H1 (cell line): ENCODE data around the gene MRPL45. TPM values are rescaled to one million over a fixed set of nuclear protein-coding genes. Genes with fewer than 3 reads are reported as not detected.

Experiments
- CTCF ChIA-PET: fragments of 300-600 bp; sonication (Branson Sonifier 250); formaldehyde crosslinking; loops from one replicate; lab custom pipeline; 2021; ENCODE audit not compliant: partially characterized antibody; lab: Charles Lee
- POLR2A ChIA-PET: fragments of 300-600 bp; sonication (Branson Sonifier 250); formaldehyde crosslinking; loops from one replicate; lab custom pipeline; 2021; ENCODE audit warnings: inconsistent platforms; ENCODE audit not compliant: partially characterized antibody; lab: Charles Lee
- DNase-seq, 2 experiments: peaks; one replicate each; pipeline versions ENCODE4 v3.0.0 to v3.0.0-alpha.2; 2010 to 2022; ENCODE audit warnings: low spot score in 2 of 2, low read depth in 1 of 2, mixed read lengths in 1 of 2
- FAIRE-seq: peaks from 2 replicates; lab custom pipeline; 2011; peaks lifted over from hg19 to GRCh38; lab: Jason Lieb, UNC
- H2AFZ ChIP-seq: 2 replicates; pipeline ENCODE4 v1.8.1; 2012; ENCODE audit warnings: low read length, inconsistent platforms
- H2AK5ac ChIP-seq: 2 replicates; pipeline ENCODE4 v1.6.1; 2013; ENCODE audit warnings: low read depth, low read length
- H2BK120ac ChIP-seq: replicated peaks from 2 replicates; pipeline ENCODE3; 2013; ENCODE audit warnings: low read depth, low read length, inconsistent platforms
- H2BK12ac ChIP-seq: 2 replicates; pipeline ENCODE4 v1.6.1; 2013; ENCODE audit warnings: low read depth, low read length
- H2BK15ac ChIP-seq: 2 replicates; pipeline ENCODE4 v1.6.1; 2013; ENCODE audit warnings: low read length
- H2BK20ac ChIP-seq: 2 replicates; pipeline ENCODE4 v1.6.1; 2013; ENCODE audit warnings: low read length
- H2BK5ac ChIP-seq: 2 replicates; pipeline ENCODE4 v1.6.1; 2013; ENCODE audit warnings: low read depth, low read length
- H3K14ac ChIP-seq: 2 replicates; pipeline ENCODE4 v1.6.1; 2013; ENCODE audit warnings: inconsistent platforms; ENCODE audit not compliant: insufficient read length
- H3K18ac ChIP-seq: 2 replicates; pipeline ENCODE4 v1.6.1; 2013; ENCODE audit warnings: low read length; ENCODE audit errors: extremely low read depth
- H3K23ac ChIP-seq: 2 replicates; pipeline ENCODE4 v1.6.1; 2013; ENCODE audit warnings: inconsistent platforms; ENCODE audit not compliant: insufficient read length
- H3K23me2 ChIP-seq: 2 replicates; pipeline ENCODE4 v1.6.1; 2013; ENCODE audit warnings: low read depth, low read length
- H3K27ac ChIP-seq: 2 replicates; pipeline ENCODE4 v1.6.1; 2011; ENCODE audit warnings: low read depth, low read length, inconsistent platforms
- H3K27me3 ChIP-seq, 4 experiments: replicated peaks in 1 of 4; 1 replicate in 1 of 4; 2 replicates in 3 of 4; pipeline versions ENCODE4 v1.6.1 to v1.8.1; 2011 to 2013; ENCODE audit warnings: low read length in 3 of 4, mild to moderate bottlenecking in 3 of 4, inconsistent platforms in 2 of 4, mixed read lengths in 2 of 4, moderate library complexity in 1 of 4; ENCODE audit not compliant: control insufficient read depth in 3 of 4, insufficient read depth in 3 of 4; ENCODE audit errors: extremely low read depth in 1 of 4
- H3K36me3 ChIP-seq, 4 experiments: 2 replicates each; pipeline versions ENCODE4 v1.6.1 to v1.8.1; 2011 to 2013; ENCODE audit warnings: mild to moderate bottlenecking in 4 of 4, low read length in 3 of 4, moderate library complexity in 2 of 4, control low read depth in 1 of 4, inconsistent platforms in 1 of 4; ENCODE audit not compliant: insufficient read depth in 4 of 4, control insufficient read depth in 2 of 4
- H3K4ac ChIP-seq: replicated peaks from 2 replicates; pipeline ENCODE3; 2013; ENCODE audit warnings: low read length, low read depth, mixed read lengths, inconsistent platforms; ENCODE audit not compliant: insufficient read length
- H3K4me1 ChIP-seq, 4 experiments: replicated peaks in 1 of 4; 1 replicate in 1 of 4; 2 replicates in 3 of 4; pipeline versions ENCODE4 v1.6.1 to v1.8.1; 2011 to 2013; ENCODE audit warnings: low read length in 3 of 4, inconsistent platforms in 2 of 4, mixed read lengths in 1 of 4; ENCODE audit not compliant: insufficient read depth in 4 of 4, control insufficient read depth in 3 of 4
- H3K4me2 ChIP-seq, 2 experiments: 2 replicates each; pipeline versions ENCODE4 v1.6.1 to v1.8.1; 2011 to 2013; ENCODE audit warnings: low read depth in 2 of 2, low read length in 2 of 2, control low read depth in 1 of 2, inconsistent platforms in 1 of 2, mild to moderate bottlenecking in 1 of 2; ENCODE audit not compliant: insufficient read depth in 1 of 2
- H3K4me3 ChIP-seq, 4 experiments: fragments of 200-600, 300-600 bp in 1 of 4; sonication (generic), shearing (Covaris generic), sonication (Bioruptor Twin) in 1 of 4; 2 replicates each; pipeline versions ENCODE4 v1.5.1 to v1.8.1; 2011 to 2016; ENCODE audit warnings: low read length in 4 of 4, low read depth in 3 of 4, control low read depth in 2 of 4, inconsistent platforms in 2 of 4, mild to moderate bottlenecking in 2 of 4, mixed read lengths in 1 of 4, moderate library complexity in 1 of 4; ENCODE audit not compliant: insufficient read depth in 2 of 4; ENCODE audit errors: extremely low read depth in 1 of 4
- H3K56ac ChIP-seq: replicated peaks from 2 replicates; pipeline ENCODE3; 2013; ENCODE audit warnings: low read depth, mild to moderate bottlenecking, mixed read lengths, low read length, inconsistent platforms; ENCODE audit not compliant: insufficient read length
- H3K79me1 ChIP-seq: 2 replicates; pipeline ENCODE4 v1.6.1; 2013; ENCODE audit warnings: low read depth, low read length, control low read depth
- H3K79me2 ChIP-seq, 2 experiments: 2 replicates each; pipeline versions ENCODE4 v1.6.1 to v1.8.1; 2012 to 2013; ENCODE audit warnings: low read length in 2 of 2, mild to moderate bottlenecking in 2 of 2, inconsistent platforms in 1 of 2; ENCODE audit not compliant: insufficient read depth in 2 of 2, control insufficient read depth in 1 of 2
- H3K9ac ChIP-seq, 4 experiments: replicated peaks in 1 of 4; 1 replicate in 1 of 4; 2 replicates in 3 of 4; pipeline versions ENCODE4 v1.6.1 to v1.8.1; 2011 to 2013; ENCODE audit warnings: low read depth in 3 of 4, low read length in 3 of 4, control low read depth in 2 of 4, mild to moderate bottlenecking in 2 of 4, moderate library complexity in 2 of 4, inconsistent platforms in 1 of 4; ENCODE audit errors: extremely low read depth in 1 of 4
- H3K9me3 ChIP-seq, 2 experiments: 2 replicates each; pipeline versions ENCODE4 v1.6.1 to v1.8.1; 2012 to 2013; ENCODE audit warnings: mild to moderate bottlenecking in 2 of 2, moderate library complexity in 2 of 2, control low read depth in 1 of 2, inconsistent platforms in 1 of 2, low read depth in 1 of 2, low read length in 1 of 2, mixed read lengths in 1 of 2; ENCODE audit not compliant: insufficient read depth in 2 of 2
- H4K20me1 ChIP-seq, 2 experiments: replicated peaks in 1 of 2; 2 replicates each; pipeline versions ENCODE3 to v1.8.1; 2011 to 2013; ENCODE audit warnings: inconsistent platforms in 2 of 2, low read length in 2 of 2, mild to moderate bottlenecking in 1 of 2; ENCODE audit not compliant: insufficient read depth in 2 of 2, control insufficient read depth in 1 of 2
- H4K5ac ChIP-seq: 2 replicates; pipeline ENCODE4 v1.6.1; 2013; ENCODE audit warnings: low read length, low read depth, mixed read lengths, inconsistent platforms; ENCODE audit not compliant: insufficient read length
- H4K8ac ChIP-seq: 2 replicates; pipeline ENCODE4 v1.8.0; 2013; ENCODE audit warnings: mild to moderate bottlenecking, moderate library complexity, low read length, inconsistent platforms; ENCODE audit not compliant: insufficient read depth; ENCODE audit errors: extremely low read depth
- H4K91ac ChIP-seq: replicated peaks from 2 replicates; pipeline ENCODE3; 2013; ENCODE audit warnings: low read length, mixed read lengths, inconsistent platforms; ENCODE audit not compliant: insufficient read length
- POLR2A ChIP-seq, 2 experiments: IDR thresholded peaks; 1 replicate in 1 of 2; 2 replicates in 1 of 2; pipeline ENCODE4 v1.6.1; 2011; ENCODE audit warnings: low read depth in 2 of 2, low read length in 2 of 2, mild to moderate bottlenecking in 2 of 2; ENCODE audit errors: control extremely low read depth in 1 of 2
- RNF2 ChIP-seq: fragments of 200-900, 300-1000 bp; sonication (generic); IDR thresholded peaks from 2 replicates; pipeline ENCODE4 v1.7.1; 2016; ENCODE audit warnings: borderline replicate concordance, low read depth, mild to moderate bottlenecking, antibody characterized with exemption, low read length; ENCODE audit not compliant: poor library complexity, severe bottlenecking; ENCODE audit errors: missing control alignments
- WGBS, 2 experiments: shearing (Covaris generic) in 1 of 2; methylation state at CpG; one replicate each; pipeline versions ENCODE4 v1.1.6 to v1.1.7; 2013 to 2015; ENCODE audit warnings: low lambda C conversion rate in 2 of 2, mixed read lengths in 2 of 2, inconsistent platforms in 1 of 2, low coverage in 1 of 2, missing lambda C conversion rate in 1 of 2; ENCODE audit not compliant: insufficient replicate concordance in 2 of 2, insufficient coverage in 1 of 2, insufficient read length in 1 of 2; ENCODE audit errors: extremely low coverage in 1 of 2, missing lambda C conversion rate in 1 of 2; 5-methylcytosine and 5-hydroxymethylcytosine counted together
- polyA plus RNA-seq, 7 experiments: library from polyadenylated mRNA; depleted of rRNA in 3 of 7; stranded (reverse) in 5 of 7; unstranded in 2 of 7; fragments of >200 nt in 5 of 7; fragments of 200-250 nt in 2 of 7; gene quantifications; 1 replicate in 5 of 7; 2 replicates in 1 of 7; 4 replicates in 1 of 7; pipeline versions ENCODE4 v1.2.1 to v1.2.3, GENCODE V29; 2011 to 2013; ENCODE audit warnings: missing spikeins in 2 of 7, mixed read lengths in 2 of 7
- total RNA-seq: library from RNA; stranded (reverse); fragmentation: NEBNext Ultra II Directional; extraction: Animal tissue kit (Norgen Biotek cat#: 25700); gene quantifications from 2 replicates; pipeline ENCODE4 v1.2.1, GENCODE V29; 2021
- TF ChIP-seq, protein P1 (sequence below): IDR thresholded peaks from 2 replicates; pipeline ENCODE4 v1.6.1; 2012; ENCODE audit warnings: low read length, inconsistent platforms

The MRPL45 gene
- total and polyA plus RNA-seq, 2 of the 8 experiments (the other 6 are each of a cell fraction or from before 2014, with no cell fraction given), result 65.6 to 71.7 TPM

GRCh38 chr17:38332735-38333134, 35.8 kb downstream of the MRPL45 start:
- Histone ChIP-seq H3K4me3 (no peak overlapping the region), H3K56ac (no peak overlapping the region), H3K79me1 (no peaks in the 10 kb centered on the region), H3K14ac (no peak overlapping the region), H4K91ac (no peak overlapping the region), H2AFZ (no peak overlapping the region), H3K27me3 (no peaks in the 10 kb centered on the region), H3K79me2 (no peaks in the 10 kb centered on the region), H3K23ac (no peak overlapping the region), H3K23me2 (no peaks in the 10 kb centered on the region), H3K36me3 (no peaks in the 10 kb centered on the region), H3K18ac (no peak overlapping the region), H3K4me2 (no peak overlapping the region), H2BK15ac (0 out of 2 replicates have a peak overlapping the region, but pooled peaks have one; percentile 61), H3K9ac (no peak overlapping the region), H2BK20ac (no peak overlapping the region), H3K27ac (no peak overlapping the region), H2BK5ac (no peak overlapping the region), H4K5ac (no peak overlapping the region)
- CTCF ChIA-PET, result interaction anchor here (0.6 to 12.0 kb wide), 21 partner anchors 12 to 1240 kb away, joined by 3 to 192 read pairs (median 5); partner anchors contain the start of genes GPR179 and SOCS7
- FAIRE-seq, result no peak
- TF ChIP-seq POLR2A (IDR thresholded peaks at IDR 0.05; ENCODE audit: control extremely low read depth in 1 of 2, low read depth in 2 of 2, low read length in 2 of 2) (no peak), RNF2 (no peak)
- TF ChIP-seq, protein P1, sequence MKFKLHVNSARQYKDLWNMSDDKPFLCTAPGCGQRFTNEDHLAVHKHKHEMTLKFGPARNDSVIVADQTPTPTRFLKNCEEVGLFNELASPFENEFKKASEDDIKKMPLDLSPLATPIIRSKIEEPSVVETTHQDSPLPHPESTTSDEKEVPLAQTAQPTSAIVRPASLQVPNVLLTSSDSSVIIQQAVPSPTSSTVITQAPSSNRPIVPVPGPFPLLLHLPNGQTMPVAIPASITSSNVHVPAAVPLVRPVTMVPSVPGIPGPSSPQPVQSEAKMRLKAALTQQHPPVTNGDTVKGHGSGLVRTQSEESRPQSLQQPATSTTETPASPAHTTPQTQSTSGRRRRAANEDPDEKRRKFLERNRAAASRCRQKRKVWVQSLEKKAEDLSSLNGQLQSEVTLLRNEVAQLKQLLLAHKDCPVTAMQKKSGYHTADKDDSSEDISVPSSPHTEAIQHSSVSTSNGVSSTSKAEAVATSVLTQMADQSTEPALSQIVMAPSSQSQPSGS, result no peak
- TF ChIP-seq, all 59 proteins: peak for 0
- H4K20me1 ChIP-seq, result no peaks in the 10 kb centered on the region
- H2BK12ac ChIP-seq, result 0 out of 2 replicates have a peak overlapping the region, but pooled peaks have one; percentile 39
- H2BK120ac ChIP-seq, result no peak overlapping the region
- H3K4me1 ChIP-seq, result peaks cover 0 to 5% (median 0%) of the 10 kb centered on the region in 4 experiments; a peak in 2 of 7 replicates
- WGBS, 2 experiments, result 88% methylated on average over 6 of the region's 7 CpGs; no CpG with 5 or more reads in 1 of the 2 experiments
- DNase-seq, result no peak
- POLR2A ChIA-PET, result interaction anchor here (1.0 to 4.5 kb wide), 7 partner anchors 7 to 83 kb away, joined by 5 to 28 read pairs (median 7); no protein-coding TSS in a partner anchor
- no peak overlapping the region for H3K4ac ChIP-seq
- H3K9me3 ChIP-seq, result no peaks in the 10 kb centered on the region
- no peak overlapping the region for H4K8ac ChIP-seq
- 0 out of 2 replicates have a peak overlapping the region, but pooled peaks have one; percentile 53 for H2AK5ac ChIP-seq
